AG10803 (cell line): ENCODE results near the gene DPP8.

Source experiments
- DNase-seq: peaks from one replicate; pipeline ENCODE4 v3.0.0; 2010; ENCODE audit warnings: low read depth
- H3K4me3 ChIP-seq: 2 replicates; pipeline ENCODE4 v1.5.1; 2011; ENCODE audit warnings: mild to moderate bottlenecking, low read length, control low read depth
- TF ChIP-seq, protein P1 (sequence below): conservative IDR thresholded peaks from 2 replicates; pipeline ENCODE4 v1.5.1; 2011; ENCODE audit warnings: mild to moderate bottlenecking, low read length, control low read depth, inconsistent platforms

DPP8 gene

GRCh38 chr15:65516997-65517865, at the start of gene DPP8:
Gene DPP8, minus strand, starts transcription at chr15:65517689. Its CDS starts 5,136 bp downstream, at chr15:65512553.
- peak; percentile 94 for DNase-seq
- peak within 1 kb of the TSS; percentile 97 for H3K4me3 ChIP-seq
- TF ChIP-seq, protein P1, sequence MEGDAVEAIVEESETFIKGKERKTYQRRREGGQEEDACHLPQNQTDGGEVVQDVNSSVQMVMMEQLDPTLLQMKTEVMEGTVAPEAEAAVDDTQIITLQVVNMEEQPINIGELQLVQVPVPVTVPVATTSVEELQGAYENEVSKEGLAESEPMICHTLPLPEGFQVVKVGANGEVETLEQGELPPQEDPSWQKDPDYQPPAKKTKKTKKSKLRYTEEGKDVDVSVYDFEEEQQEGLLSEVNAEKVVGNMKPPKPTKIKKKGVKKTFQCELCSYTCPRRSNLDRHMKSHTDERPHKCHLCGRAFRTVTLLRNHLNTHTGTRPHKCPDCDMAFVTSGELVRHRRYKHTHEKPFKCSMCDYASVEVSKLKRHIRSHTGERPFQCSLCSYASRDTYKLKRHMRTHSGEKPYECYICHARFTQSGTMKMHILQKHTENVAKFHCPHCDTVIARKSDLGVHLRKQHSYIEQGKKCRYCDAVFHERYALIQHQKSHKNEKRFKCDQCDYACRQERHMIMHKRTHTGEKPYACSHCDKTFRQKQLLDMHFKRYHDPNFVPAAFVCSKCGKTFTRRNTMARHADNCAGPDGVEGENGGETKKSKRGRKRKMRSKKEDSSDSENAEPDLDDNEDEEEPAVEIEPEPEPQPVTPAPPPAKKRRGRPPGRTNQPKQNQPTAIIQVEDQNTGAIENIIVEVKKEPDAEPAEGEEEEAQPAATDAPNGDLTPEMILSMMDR: peak; percentile 88

GRCh38 chr15:65561934-65562333, 44.4 kb upstream of the DPP8 start:
- TF ChIP-seq, protein P1: no peak
- no peak overlapping the region for H3K4me3 ChIP-seq
- DNase-seq: no peak

DNA sequence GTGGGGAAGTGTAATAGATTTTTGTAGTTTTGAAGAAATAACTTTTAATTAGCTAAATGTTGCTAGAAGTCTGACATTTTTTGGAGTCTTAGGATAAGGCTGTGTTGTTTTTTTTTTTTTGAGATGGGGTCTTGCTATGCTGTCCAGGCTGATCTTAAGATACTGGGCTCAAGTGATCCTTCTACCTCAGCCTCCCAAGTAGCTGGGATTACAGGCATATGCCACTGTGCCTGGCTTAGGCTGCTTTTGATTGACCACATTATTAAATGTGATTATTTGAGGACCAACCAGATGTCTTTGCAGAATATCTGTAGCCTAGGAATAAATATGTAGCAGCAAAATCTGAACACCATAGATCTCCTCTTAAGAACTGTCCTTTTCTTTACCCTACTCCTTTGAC, 42.5 kb upstream of the DPP8 start:
- H3K4me3 ChIP-seq: no peak overlapping the region
- TF ChIP-seq, protein P1: no peak
- DNase-seq: no peak

GRCh38 chr15:65558997-65559760, 41.7 kb upstream of the DPP8 start:
- TF ChIP-seq, protein P1: no peak
- H3K4me3 ChIP-seq: no peak overlapping the region
- DNase-seq: no peak

DNA sequence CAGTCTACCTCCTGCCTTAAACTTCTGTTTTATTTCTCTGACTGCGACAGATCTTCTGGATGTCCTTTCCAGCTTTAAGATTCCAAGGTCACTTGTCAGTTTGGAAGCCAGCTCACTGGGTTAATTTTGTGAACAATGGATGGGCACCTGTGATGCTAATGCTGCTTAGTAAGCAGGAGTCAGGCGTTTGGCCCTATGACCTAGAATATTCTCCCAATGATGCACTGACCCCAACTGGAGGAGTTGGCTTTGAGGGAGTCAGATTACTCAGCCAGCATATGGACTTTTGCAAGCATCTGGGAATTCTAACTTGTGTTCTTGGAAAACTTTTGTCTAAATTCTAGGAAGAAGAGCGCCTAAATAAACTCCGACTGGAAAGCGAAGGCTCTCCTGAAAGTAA, 40.8 kb upstream of the DPP8 start:
- peak; percentile 25 for DNase-seq
- TF ChIP-seq, protein P1: no peak
- H3K4me3 ChIP-seq: no peak overlapping the region

GRCh38 chr15:65556622-65557021, 39.1 kb upstream of the DPP8 start:
- no peak overlapping the region for H3K4me3 ChIP-seq
- no peak for DNase-seq
- TF ChIP-seq, protein P1: no peak
